Measurements from ENCODE around the gene GSPT1.

GSPT1 gene

DNA sequence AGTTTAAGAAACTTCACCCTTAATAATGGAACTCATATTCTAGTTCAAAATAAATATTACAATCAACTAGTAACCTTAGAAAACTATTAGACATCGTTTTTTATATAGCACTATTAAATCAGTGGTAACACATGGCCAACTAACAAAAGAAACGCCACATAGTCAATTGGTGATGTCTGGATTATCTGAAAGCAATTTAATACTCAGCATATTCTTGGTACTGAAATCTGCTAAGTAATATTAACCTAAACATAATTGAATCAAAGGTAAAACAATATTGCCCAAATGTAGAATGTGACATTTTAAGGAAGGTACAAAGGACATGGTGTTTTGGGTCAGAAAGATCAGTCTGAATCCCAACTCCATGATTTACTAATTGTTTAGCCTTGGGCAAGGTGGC lies 53.3 kb downstream of the GSPT1 start:
- H3K36me3 ChIP-seq (ENCODE audit: control insufficient read depth in 4 of 4, insufficient read depth in 4 of 4, low read length in 3 of 4), result peaks cover 0 to 2% (median under 1%) of the 10 kb centered on the region in 4 experiments
- CTCF ChIA-PET, result no interaction called here
- no peak overlapping the region for H3K4me3 ChIP-seq (ENCODE audit: control insufficient read depth in 1 of 7, extremely low read depth in 1 of 7, insufficient read depth in 4 of 7, low read depth in 2 of 7, low read length in 6 of 7)
- no peaks in the 10 kb centered on the region for H3K9me3 ChIP-seq (ENCODE audit: control extremely low read depth in 1 of 5, control insufficient read depth in 4 of 5, insufficient read depth in 2 of 5, low read depth in 1 of 5, low read length in 4 of 5)
- no peaks in the 10 kb centered on the region for H3K27me3 ChIP-seq (replicated peaks in 2 of 5; ENCODE audit: control insufficient read depth in 4 of 5, insufficient read depth in 5 of 5, low read length in 4 of 5)
- DNase-seq, result no peak
- no peak overlapping the region for H3K27ac ChIP-seq (ENCODE audit: insufficient read depth in 1 of 2, low read depth in 1 of 2, low read length in 2 of 2, poor library complexity in 1 of 2, severe bottlenecking in 2 of 2)
- POLR2A ChIA-PET, result no interaction called here
- no CpG with 5 or more reads among the region's 2 CpGs for WGBS (ENCODE audit: insufficient coverage)
- no peaks in the 10 kb centered on the region for H3K4me1 ChIP-seq (ENCODE audit: control extremely low read depth in 1 of 4, control insufficient read depth in 4 of 4, insufficient read depth in 4 of 4, low read length in 3 of 4)

DNA sequence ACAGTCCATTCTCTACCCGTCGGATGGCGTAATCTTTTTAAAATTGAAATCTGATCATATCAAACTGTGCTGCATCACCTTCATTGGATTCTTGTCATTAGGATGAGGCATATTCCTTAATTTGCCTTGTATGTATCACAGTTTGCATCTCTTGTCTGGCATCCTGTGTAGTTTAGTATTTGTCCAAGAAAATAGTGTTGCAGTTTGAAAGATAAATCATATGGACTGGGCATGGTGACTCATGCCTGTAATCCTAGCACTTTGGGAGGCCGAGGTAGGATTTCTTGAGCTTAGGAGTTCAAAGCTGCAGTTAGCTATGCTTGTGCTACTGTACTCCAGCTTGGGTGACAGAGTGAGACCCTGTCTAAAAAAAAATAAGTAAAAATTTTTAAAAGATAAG lies 58.6 kb downstream of the GSPT1 start:
- Histone ChIP-seq H3K9me3 (ENCODE audit: control extremely low read depth in 1 of 5, control insufficient read depth in 4 of 5, insufficient read depth in 2 of 5, low read depth in 1 of 5, low read length in 4 of 5) (no peaks in the 10 kb centered on the region), H3K4me3 (ENCODE audit: control insufficient read depth in 1 of 7, extremely low read depth in 1 of 7, insufficient read depth in 4 of 7, low read depth in 2 of 7, low read length in 6 of 7) (no peak overlapping the region), H3K4me1 (ENCODE audit: control extremely low read depth in 1 of 4, control insufficient read depth in 4 of 4, insufficient read depth in 4 of 4, low read length in 3 of 4) (peaks cover 0 to 15% (median 6%) of the 10 kb centered on the region in 4 experiments), H3K27me3 (replicated peaks in 2 of 5; ENCODE audit: control insufficient read depth in 4 of 5, insufficient read depth in 5 of 5, low read length in 4 of 5) (no peaks in the 10 kb centered on the region), H3K36me3 (ENCODE audit: control insufficient read depth in 4 of 4, insufficient read depth in 4 of 4, low read length in 3 of 4) (peaks cover 0 to 3% (median 1%) of the 10 kb centered on the region in 4 experiments), H3K27ac (ENCODE audit: insufficient read depth in 1 of 2, low read depth in 1 of 2, low read length in 2 of 2, poor library complexity in 1 of 2, severe bottlenecking in 2 of 2) (no peak overlapping the region)
- 98% methylated on average over 4 of the region's 4 CpGs for WGBS (ENCODE audit: insufficient coverage)
- DNase-seq, result no peak
- ChIA-PET CTCF (interaction anchor here (1.0 kb wide), 1 partner anchor 9 kb away, joined by 3 read pairs; no protein-coding TSS in a partner anchor), POLR2A (no interaction called here)

DNA sequence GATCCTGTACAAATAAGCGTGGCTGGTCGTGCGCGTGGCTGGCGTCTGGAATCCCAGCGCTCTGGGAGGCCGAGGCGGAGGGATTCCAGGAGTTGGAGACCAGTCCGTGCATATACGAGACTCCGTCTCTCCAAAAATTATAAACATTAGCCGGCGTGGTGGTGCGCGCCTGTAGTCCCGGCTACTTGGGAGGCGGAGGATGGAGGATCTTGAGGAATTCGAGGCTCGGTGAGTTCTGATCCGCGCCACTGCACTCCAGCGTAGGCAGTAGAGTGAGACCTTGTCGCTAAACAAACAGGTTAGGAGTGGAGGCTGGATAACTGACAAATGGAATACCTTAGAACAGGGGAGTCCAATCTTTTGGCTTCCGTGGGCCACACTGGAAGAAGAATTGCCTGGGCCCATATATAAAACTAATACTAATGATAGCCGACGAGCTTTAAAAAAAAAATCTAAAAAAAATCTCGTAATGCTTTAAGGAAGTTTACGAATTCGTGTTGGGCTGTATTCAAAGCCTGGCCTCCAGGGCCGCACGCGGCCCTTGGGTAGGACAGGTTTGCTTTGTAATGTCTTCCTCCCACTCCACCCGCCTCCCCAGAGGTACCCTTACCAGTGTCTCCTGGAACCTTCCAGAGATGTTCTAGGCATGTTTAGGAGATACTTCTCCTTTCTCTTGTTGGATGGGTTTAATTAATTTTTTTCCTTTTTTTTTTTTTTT lies 63.5 kb downstream of the GSPT1 start:
- Histone ChIP-seq H3K36me3 (ENCODE audit: control insufficient read depth in 4 of 4, insufficient read depth in 4 of 4, low read length in 3 of 4) (peaks cover 0 to 24% (median 15%) of the 10 kb centered on the region in 4 experiments), H3K4me3 (ENCODE audit: control insufficient read depth in 1 of 7, extremely low read depth in 1 of 7, insufficient read depth in 4 of 7, low read depth in 2 of 7, low read length in 6 of 7) (peak overlapping the region; percentile 82 to 100 (median 97)), H3K9me3 (ENCODE audit: control extremely low read depth in 1 of 5, control insufficient read depth in 4 of 5, insufficient read depth in 2 of 5, low read depth in 1 of 5, low read length in 4 of 5) (no peaks in the 10 kb centered on the region), H3K27ac (ENCODE audit: insufficient read depth in 1 of 2, low read depth in 1 of 2, low read length in 2 of 2, poor library complexity in 1 of 2, severe bottlenecking in 2 of 2) (peak overlapping the region; percentile 82 to 93), H3K27me3 (replicated peaks in 2 of 5; ENCODE audit: control insufficient read depth in 4 of 5, insufficient read depth in 5 of 5, low read length in 4 of 5) (no peaks in the 10 kb centered on the region), H3K4me1 (ENCODE audit: control extremely low read depth in 1 of 4, control insufficient read depth in 4 of 4, insufficient read depth in 4 of 4, low read length in 3 of 4) (peaks cover 3 to 29% (median 25%) of the 10 kb centered on the region in 4 experiments)
- WGBS (ENCODE audit: insufficient coverage), result 55% methylated on average over 19 of the region's 33 CpGs
- DNase-seq, result peak in 2 of 3 donors; percentile 33 to 42
- CTCF ChIA-PET, result interaction anchor here (0.6 kb wide), 1 partner anchor 423 kb away, joined by 3 read pairs; no protein-coding TSS in a partner anchor
- POLR2A ChIA-PET, result interaction anchor here (1.4 kb wide), 1 partner anchor 110 kb away, joined by 3 read pairs; the partner anchor contains the start of gene TXNDC11

DNA sequence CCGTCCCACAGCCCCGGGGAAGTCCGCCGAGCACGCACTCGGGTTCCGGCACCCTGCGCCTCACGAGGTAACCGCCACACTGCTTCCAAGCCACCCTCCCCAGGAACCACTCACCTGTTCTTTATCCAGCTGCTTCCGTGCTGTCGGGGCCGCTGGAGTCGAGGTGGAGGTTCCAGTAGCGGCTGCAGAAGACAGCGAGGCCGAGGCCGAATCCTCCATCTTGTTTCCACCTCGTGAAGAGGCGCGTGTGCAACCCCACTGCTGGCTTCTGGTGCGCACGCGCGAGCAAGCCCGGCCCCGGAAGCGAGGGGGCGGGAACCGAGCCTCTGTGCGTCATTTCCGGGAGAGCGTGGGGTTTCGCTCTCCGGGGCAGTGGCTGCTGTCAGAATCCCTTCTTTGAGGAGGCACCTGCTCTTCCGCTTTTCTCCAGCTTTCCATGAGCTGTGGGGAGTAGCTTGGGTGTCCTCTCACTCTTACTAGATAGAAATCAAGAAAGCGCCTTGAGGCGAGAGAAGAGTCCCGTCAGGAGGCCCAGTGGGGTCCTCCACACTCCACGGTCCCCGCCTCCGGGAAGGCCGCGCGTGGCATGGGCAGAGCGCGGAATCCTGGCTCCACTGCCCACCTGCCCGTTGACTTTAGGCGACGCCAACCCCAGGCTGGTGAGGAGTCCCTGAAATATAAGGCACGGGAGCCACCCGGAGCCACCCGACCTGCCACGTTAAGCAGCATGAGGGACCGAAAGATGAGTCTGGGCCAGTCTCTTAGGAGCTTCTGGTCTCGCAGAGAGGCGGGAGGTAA lies 64.3 kb downstream of the GSPT1 start, which contains the start of gene RSL1D1:
TSS of gene RSL1D1 (minus strand) at position 249 of the 798 bp plus-strand sequence. CDS start at position 219, 30 bp downstream.
- peaks cover 5 to 30% (median 20%) of the 10 kb centered on the region in 4 experiments for H3K36me3 ChIP-seq (ENCODE audit: control insufficient read depth in 4 of 4, insufficient read depth in 4 of 4, low read length in 3 of 4)
- ChIA-PET CTCF (interaction anchor here (0.6 to 1.5 kb wide), 2 partner anchors 54 to 424 kb away, joined by 3 to 4 read pairs; partner anchors contain the start of gene ZC3H7A), POLR2A (interaction anchor here (0.9 to 1.4 kb wide), 2 partner anchors 54 to 109 kb away, joined by 3 read pairs; partner anchors contain the start of genes TXNDC11 and ZC3H7A)
- peak within 1 kb of the TSS; percentile 82 to 100 (median 97) for H3K4me3 ChIP-seq (ENCODE audit: control insufficient read depth in 1 of 7, extremely low read depth in 1 of 7, insufficient read depth in 4 of 7, low read depth in 2 of 7, low read length in 6 of 7)
- peak within 1 kb of the TSS; percentile 82 to 93 for H3K27ac ChIP-seq (ENCODE audit: insufficient read depth in 1 of 2, low read depth in 1 of 2, low read length in 2 of 2, poor library complexity in 1 of 2, severe bottlenecking in 2 of 2)
- WGBS (ENCODE audit: insufficient coverage), result under 1% methylated on average over 47 of the region's 57 CpGs
- H3K9me3 ChIP-seq (ENCODE audit: control extremely low read depth in 1 of 5, control insufficient read depth in 4 of 5, insufficient read depth in 2 of 5, low read depth in 1 of 5, low read length in 4 of 5), result no peaks in the 10 kb centered on the region
- H3K27me3 ChIP-seq (replicated peaks in 2 of 5; ENCODE audit: control insufficient read depth in 4 of 5, insufficient read depth in 5 of 5, low read length in 4 of 5), result no peaks in the 10 kb centered on the region
- DNase-seq, result peak; percentile 93 to 97 (median 96)
- peaks cover 3 to 29% (median 25%) of the 10 kb centered on the region in 4 experiments for H3K4me1 ChIP-seq (ENCODE audit: control extremely low read depth in 1 of 4, control insufficient read depth in 4 of 4, insufficient read depth in 4 of 4, low read length in 3 of 4)

DNA sequence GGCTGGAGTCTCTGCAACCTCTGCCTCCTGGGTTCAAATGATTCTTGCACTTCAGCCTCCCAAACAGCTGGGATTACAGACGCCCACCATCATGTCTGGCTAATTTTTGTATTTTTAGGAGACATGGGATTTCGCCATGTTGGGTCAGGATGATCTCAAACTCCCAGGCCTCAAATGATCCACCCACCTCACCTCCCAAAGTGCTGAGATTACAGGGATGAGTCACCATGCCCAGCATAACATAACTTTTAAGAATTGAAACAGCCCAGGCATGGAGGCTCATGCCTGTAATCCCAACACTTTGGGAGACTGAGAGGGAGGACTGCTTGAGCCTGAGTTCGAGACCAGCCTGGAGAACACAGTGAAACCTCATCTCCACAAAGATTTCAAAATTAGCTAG lies 66.9 kb downstream of the GSPT1 start:
- H3K9me3 ChIP-seq (ENCODE audit: control extremely low read depth in 1 of 5, control insufficient read depth in 4 of 5, insufficient read depth in 2 of 5, low read depth in 1 of 5, low read length in 4 of 5), result no peaks in the 10 kb centered on the region
- H3K4me3 ChIP-seq (ENCODE audit: control insufficient read depth in 1 of 7, extremely low read depth in 1 of 7, insufficient read depth in 4 of 7, low read depth in 2 of 7, low read length in 6 of 7), result no peak overlapping the region
- CTCF ChIA-PET, result interaction anchor here (0.5 to 1.2 kb wide), 4 partner anchors 20 to 826 kb away, joined by 3 to 4 read pairs (median 3); partner anchors contain the start of gene ZC3H7A
- 100% methylated on average over 1 of the region's 3 CpGs for WGBS (ENCODE audit: insufficient coverage)
- peaks cover 3 to 29% (median 22%) of the 10 kb centered on the region in 4 experiments for H3K4me1 ChIP-seq (ENCODE audit: control extremely low read depth in 1 of 4, control insufficient read depth in 4 of 4, insufficient read depth in 4 of 4, low read length in 3 of 4)
- H3K36me3 ChIP-seq (ENCODE audit: control insufficient read depth in 4 of 4, insufficient read depth in 4 of 4, low read length in 3 of 4), result peaks cover 19 to 54% (median 42%) of the 10 kb centered on the region in 4 experiments
- no peaks in the 10 kb centered on the region for H3K27me3 ChIP-seq (replicated peaks in 2 of 5; ENCODE audit: control insufficient read depth in 4 of 5, insufficient read depth in 5 of 5, low read length in 4 of 5)
- DNase-seq, result no peak
- POLR2A ChIA-PET, result no interaction called here
- H3K27ac ChIP-seq (ENCODE audit: insufficient read depth in 1 of 2, low read depth in 1 of 2, low read length in 2 of 2, poor library complexity in 1 of 2, severe bottlenecking in 2 of 2), result no peak overlapping the region

DNA sequence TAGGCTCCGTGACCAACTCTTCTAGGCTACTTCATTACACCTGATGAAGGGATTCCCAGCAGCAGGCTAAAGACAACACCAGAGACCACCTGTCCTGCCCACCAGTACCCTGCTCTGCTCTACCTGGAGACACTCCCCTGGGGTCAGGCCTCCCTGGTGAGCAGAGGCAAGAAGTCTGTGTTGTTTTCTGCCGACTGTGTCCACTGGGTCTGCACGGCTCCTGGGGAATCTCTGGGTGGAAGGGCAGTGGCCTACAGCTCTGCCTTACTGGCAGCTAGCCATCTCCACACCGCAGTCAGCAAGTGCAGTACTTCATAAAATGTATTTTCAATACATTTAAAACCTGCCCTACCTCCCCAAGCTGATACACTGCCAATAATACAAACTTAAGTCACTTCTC lies 71.3 kb downstream of the GSPT1 start:
- ChIA-PET CTCF (interaction anchor here (1.5 to 2.0 kb wide), 2 partner anchors 13 to 14 kb away, joined by 3 to 4 read pairs; no protein-coding TSS in a partner anchor), POLR2A (no interaction called here)
- 100% methylated on average over 2 of the region's 4 CpGs for WGBS (ENCODE audit: insufficient coverage)
- H3K36me3 ChIP-seq (ENCODE audit: control insufficient read depth in 4 of 4, insufficient read depth in 4 of 4, low read length in 3 of 4), result peaks cover 23 to 91% (median 67%) of the 10 kb centered on the region in 4 experiments
- H3K4me3 ChIP-seq (ENCODE audit: control insufficient read depth in 1 of 7, extremely low read depth in 1 of 7, insufficient read depth in 4 of 7, low read depth in 2 of 7, low read length in 6 of 7), result no peak overlapping the region
- peaks cover 0 to 6% (median 1%) of the 10 kb centered on the region in 4 experiments for H3K4me1 ChIP-seq (ENCODE audit: control extremely low read depth in 1 of 4, control insufficient read depth in 4 of 4, insufficient read depth in 4 of 4, low read length in 3 of 4)
- no peak for DNase-seq
- peak overlapping the region in 1 of 2 experiments; percentile 12 for H3K27ac ChIP-seq (ENCODE audit: insufficient read depth in 1 of 2, low read depth in 1 of 2, low read length in 2 of 2, poor library complexity in 1 of 2, severe bottlenecking in 2 of 2)
- no peaks in the 10 kb centered on the region for H3K27me3 ChIP-seq (replicated peaks in 2 of 5; ENCODE audit: control insufficient read depth in 4 of 5, insufficient read depth in 5 of 5, low read length in 4 of 5)
- H3K9me3 ChIP-seq (ENCODE audit: control extremely low read depth in 1 of 5, control insufficient read depth in 4 of 5, insufficient read depth in 2 of 5, low read depth in 1 of 5, low read length in 4 of 5), result no peaks in the 10 kb centered on the region
